Left hindlimb (tissue), 1 donor: ENCODE results near the gene CCDC97.
"Not testable (repeated sequence)": the region's sequence is repeated elsewhere in the genome, so short reads cannot be mapped to it uniquely, and the experiment has no call there.

Experiments used
- DNase-seq: peaks from one replicate; pipeline ENCODE4 v3.0.0-alpha.2; 2018

The CCDC97 gene

GRCh38 chr19:41341669-41342490 is 31.9 kb downstream of the CCDC97 start:
- DNase-seq = no peak

DNA sequence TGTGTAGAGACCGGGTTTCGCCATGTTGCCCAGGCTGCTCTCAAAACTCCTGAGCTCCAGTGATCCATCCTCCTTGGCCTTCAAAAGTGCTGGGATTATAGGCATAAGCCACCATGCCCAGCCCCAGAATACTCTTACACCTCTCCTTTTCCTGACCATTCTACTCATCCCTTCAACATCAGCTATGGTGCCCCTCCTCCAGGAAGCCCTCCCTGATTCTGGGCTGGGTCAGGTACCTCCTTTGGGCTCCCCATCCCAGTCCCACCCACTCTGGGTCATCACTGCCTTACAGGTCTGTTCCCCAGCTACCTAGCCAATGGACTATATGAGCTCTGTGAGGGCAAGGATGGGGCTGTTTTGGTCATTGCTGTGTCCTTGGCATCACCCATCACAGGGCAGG is 34.2 kb downstream of the CCDC97 start:
- no peak for DNase-seq

- DNase-seq = not testable (repeated sequence)
Observed at GRCh38 chr19:41346916-41347315, 36.9 kb downstream of the CCDC97 start.

DNA sequence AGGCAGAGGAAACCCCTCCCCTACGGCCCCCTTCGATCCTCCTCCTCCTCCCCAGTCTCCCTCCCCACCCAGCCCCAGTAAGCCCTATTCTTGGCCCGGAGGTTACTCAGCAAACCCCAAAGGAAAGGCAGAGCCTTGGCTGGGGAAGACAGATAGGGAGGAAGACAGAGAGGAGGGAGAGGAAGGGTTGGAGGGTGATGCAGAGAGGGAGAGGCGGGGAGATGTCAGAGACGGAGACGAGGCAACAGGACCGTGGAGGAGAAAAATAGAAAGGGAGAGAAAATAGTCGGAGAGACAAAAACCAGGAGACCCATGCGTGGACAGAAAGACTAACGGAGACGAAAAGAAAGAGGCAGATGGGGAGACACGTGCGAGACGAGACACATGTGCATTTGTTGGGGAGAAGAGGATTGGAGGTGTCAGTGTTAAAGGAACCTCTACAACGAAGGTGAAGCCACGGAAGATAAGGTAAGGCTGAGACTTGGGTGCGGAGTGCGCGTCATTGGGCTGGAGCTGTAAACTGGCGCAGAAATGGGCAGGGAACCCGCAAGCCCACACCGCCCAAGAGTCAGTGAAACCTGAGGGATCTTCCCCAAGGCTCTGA is 40.9 kb downstream of the CCDC97 start:
- no peak for DNase-seq

DNA sequence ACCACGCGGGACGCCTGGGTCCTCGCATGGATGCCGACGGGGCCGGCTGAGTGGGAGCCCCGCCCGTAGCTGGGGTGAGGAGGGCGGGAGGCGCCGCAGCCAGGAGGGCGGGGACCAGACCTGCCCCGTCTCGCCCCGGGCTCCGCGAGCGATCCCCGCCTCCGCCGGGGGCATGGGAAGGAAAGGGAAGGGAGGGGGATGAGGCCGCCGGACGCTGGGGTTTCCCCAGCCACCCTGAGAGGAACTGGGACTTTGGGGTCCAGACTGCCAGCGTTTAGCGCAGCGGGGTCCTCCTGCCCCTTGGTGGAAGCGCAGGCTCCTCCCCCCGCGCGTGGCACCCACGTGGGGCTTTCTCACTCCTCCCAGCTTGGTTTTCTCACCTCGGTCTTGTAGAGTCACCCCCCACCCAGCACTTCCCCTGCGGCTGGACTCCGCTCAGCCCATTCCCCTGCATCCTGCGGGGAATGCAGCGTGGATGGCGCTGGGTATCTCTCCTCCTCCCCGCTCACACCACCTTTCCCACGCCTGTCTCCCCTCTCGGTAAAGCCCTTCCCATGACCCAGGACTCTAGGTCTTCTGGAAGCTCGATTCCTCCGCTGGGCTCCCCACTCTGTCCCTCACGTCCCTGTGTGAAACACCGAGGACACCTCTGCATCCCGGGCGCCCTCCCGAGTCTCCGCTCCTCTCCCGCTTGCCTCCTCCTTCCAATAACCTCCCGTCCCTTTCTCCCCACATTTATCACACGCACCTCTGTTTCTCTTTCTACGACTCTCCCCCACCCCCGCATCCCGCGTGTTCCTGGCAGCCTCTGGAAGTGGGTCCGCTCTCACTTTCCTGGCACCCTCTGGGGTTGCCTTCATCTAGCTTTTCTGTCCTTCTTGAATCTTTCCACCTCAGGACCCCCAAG is 41.6 kb downstream of the CCDC97 start:
- DNase-seq = peak; percentile 74

DNA sequence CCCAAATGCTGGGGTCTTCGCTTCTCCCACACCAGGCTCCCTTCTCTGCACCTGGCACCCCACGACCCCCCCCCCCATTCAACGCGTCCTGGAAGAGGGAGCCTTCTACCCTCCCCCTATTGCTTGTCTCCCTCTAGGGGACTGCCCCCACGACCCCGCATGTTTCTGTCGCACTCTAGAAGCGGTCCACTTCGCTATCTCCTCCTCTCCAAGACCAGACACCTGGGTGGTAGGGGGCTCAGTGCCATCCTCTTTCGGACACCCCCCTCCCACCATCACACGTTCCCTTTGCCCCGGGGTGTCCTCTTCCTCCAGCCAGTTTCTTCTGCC is 42.3 kb downstream of the CCDC97 start:
- no peak for DNase-seq

DNA sequence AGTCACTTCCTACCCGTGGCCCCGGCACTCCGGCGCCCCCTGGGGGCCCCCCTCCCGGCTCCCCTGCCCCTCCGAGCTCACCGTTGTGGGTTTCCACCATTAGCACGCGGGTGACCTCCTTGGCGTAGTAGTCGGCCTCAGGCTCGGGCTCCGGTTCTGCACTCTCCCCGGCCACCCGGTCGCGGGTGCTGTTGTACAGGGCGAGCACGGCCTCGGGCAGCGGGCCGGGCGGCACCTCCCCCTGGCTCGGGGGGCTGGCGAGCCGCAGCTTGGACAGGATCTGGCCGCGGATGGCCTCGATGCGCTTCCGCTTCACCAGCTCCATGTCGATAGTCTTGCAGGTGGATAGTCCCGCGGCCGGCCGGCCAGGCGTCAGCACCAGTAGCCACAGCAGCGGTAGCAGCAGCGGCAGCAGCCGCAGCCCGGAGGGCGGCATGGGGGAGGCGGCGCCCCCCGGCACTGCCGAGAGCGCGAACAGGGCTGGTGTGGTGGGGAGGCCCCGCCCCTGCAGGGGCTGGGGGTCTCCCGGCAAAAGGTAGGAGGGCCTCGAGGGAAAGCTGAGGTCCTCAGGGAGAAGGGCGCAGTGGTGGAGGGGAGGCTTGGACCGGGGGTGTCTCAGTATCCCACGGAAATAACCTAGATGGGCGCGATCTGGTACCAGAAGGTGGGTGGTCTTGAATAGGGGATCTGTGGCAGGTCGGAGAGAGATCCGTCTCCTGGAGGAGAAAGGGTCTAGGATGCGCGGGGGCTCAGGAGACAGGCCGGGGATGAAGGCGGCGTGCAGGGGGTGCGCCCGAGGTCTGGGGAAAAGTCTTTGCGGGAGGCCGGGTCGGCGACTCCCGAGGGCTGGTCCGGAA is 42.9 kb downstream of the CCDC97 start:
- peak; percentile 65 for DNase-seq

DNA sequence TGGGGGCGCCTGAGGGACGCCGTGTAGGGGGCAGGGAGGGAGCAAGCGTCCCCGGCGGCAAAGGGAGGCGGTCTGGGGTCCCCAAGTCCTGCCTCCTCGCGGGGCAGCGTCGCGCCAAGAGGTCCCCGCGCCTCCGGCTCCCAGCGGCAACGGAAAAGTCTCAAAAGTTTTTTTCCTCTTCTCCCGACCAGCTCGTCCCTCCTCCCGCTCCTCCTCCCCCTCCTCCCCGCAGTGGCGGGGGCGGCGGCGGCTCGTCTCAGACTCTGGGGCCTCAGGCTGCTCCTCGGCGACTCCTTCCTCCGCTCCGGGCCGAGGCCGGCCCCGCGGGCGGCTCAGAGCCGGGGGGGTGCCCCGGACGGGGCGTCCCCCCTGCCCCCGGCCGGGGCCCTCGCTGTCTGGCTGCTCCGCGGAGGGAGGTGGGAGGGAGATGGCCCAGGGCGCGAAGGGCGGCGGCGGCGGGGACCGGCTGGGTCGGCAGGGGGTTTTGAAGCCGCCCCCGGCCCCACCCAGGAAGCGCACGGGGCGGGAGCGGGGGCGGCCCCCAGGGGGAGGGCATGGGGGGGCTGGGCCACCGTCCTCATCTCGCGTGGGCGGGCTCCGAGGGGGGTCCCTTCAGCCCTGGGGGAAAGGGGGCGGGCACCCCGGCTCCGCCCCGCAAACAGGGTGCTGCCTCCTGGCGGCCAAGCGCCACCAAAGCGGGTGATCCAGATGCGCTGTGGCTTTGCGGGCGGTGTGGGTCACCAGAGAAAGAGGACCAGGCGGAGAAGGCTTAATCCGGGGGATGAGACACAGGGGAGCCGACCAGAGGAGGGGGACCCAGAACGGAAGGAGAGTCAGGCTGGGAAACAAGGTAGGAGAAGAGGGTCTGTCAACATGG is 43.7 kb downstream of the CCDC97 start, which contains the start of gene TGFB1:
Gene TGFB1 (minus strand): TSS at position 457 of the 877 bp plus-strand sequence. CDS start 878 bp downstream, outside the sequence.
- DNase-seq = peak; percentile 86

GRCh38 chr19:41354343-41354953 is 44.5 kb downstream of the CCDC97 start:
- DNase-seq = no peak

GRCh38 chr19:41355035-41355434 is 45.1 kb downstream of the CCDC97 start:
- no peak for DNase-seq

DNA sequence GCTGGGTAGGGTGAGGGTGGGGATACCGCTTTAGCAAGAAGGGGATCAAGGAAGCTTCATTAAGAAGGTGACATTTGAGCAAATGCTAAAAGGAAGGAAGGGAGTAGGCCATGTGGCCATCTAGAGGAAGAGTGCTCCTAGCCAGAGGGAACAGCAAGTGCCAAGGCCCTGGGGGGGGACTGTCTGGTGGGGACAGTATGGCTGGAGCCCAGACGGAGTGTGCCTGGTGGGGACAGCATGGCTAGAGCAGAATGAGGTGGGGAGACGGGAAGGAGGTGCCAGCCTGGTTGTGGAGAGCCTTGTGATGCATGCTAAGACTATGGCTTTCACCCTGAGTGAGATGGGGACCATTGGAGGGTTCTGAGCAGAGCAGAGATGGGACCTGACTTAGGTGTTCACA is 45.8 kb downstream of the CCDC97 start:
- no peak for DNase-seq

DNA sequence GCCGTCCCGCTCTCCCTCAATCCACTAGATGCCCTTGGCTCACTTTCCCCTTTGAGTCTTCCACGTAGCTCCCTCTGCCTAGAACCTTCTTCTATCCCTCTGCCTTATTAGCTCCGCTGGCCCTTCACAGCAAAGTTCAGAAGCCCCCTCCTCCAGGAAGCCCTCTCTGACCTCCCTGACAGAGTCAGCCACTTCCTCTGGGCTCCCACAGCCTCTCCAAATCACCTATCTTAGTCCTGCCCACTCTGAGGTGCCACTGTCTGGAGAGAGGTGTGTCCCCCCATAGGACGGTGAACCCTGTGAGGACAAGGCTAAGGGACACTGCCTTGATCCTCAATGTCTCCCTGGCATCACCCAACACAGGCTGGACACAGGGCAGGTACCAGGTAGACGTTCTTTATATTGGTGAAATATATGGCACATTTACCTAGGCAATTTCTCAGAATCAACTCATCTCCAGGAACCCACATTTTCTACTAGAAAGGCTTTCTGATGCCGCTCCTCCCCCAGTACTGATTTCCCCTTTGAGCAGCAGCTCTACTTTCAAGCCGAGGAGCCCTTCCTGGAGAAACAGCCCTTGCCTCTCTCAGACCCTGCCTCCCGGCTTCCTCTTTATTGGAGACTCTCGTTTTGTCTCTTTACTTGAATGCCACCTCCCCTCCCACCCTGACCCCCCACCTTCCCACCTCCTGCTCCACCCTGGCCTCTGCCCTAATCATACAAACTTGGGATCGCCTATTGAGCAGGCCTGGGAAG is 47.2 kb downstream of the CCDC97 start:
- no peak for DNase-seq

- no peak for DNase-seq
Observed at GRCh38 chr19:41357746-41358145, 47.8 kb downstream of the CCDC97 start.

GRCh38 chr19:41359741-41360140 is 49.8 kb downstream of the CCDC97 start:
- DNase-seq = no peak

GRCh38 chr19:41362143-41362847 is 52.3 kb downstream of the CCDC97 start:
- no peak for DNase-seq

GRCh38 chr19:41363371-41363752 is 53.4 kb downstream of the CCDC97 start:
- DNase-seq = no peak

DNA sequence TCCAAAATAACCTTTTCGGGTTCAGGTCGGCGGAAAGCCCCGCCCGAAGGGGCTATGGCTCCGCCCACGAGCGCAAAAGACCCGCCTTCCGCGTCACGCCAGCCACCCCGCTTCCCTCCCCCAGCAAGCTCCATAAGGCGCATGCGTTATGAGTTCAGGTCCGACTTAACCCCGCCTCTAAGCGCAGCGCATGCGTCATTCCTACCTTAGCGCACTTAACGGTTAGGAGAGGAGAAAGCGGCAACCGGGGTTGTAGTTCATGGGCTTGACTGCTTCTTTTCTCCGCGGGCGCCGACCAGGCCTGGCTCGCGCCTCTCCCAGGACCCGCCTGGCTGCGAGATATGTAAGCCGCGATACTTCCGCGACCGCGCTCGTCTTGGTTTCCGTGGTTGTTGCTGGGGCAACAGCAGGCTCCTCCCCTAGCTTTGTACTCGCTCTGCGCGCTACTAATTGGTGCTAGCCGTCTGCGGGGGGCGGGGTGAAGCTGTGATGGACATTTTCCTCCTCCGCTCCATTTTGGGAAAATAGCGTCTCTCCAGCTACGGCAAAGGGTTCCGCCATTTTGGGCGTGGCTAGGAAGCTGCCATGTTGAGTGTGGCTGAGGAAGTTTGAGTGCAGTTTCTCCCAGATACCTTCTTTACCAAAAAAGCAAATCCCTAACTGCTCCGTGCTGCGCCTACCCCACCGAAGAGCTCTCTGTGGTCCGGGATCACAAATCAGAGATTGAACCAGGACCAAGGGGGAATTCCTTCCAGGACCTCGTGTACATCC is 54.0 kb downstream of the CCDC97 start, which contains the start of gene B9D2:
Gene B9D2 (minus strand): TSS at position 397 of the 771 bp plus-strand sequence. CDS start 630 bp downstream, outside the sequence.
- peak; percentile 98 for DNase-seq
